Activated gamma-delta T cell (primary cell): ENCODE measurements around the gene LRRC32.

Source experiments
- DNase-seq: peaks from one replicate; lab custom pipeline; 2025; lab: John Stamatoyannopoulos, UW
- total RNA-seq, 2 donors: gene quantifications; one replicate each; lab custom pipeline; 2026; lab: John Stamatoyannopoulos, UW

The LRRC32 gene, protein sequence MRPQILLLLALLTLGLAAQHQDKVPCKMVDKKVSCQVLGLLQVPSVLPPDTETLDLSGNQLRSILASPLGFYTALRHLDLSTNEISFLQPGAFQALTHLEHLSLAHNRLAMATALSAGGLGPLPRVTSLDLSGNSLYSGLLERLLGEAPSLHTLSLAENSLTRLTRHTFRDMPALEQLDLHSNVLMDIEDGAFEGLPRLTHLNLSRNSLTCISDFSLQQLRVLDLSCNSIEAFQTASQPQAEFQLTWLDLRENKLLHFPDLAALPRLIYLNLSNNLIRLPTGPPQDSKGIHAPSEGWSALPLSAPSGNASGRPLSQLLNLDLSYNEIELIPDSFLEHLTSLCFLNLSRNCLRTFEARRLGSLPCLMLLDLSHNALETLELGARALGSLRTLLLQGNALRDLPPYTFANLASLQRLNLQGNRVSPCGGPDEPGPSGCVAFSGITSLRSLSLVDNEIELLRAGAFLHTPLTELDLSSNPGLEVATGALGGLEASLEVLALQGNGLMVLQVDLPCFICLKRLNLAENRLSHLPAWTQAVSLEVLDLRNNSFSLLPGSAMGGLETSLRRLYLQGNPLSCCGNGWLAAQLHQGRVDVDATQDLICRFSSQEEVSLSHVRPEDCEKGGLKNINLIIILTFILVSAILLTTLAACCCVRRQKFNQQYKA
- 0.17 to 0.20 reads per million in 2 donors for total RNA-seq

GRCh38 chr11:76670485-76671236, at the start of gene LRRC32:
TSS of gene LRRC32 (minus strand) at chr11:76670747. CDS start at chr11:76665954, 4,793 bp downstream.
- DNase-seq, result peak; percentile 27

DNA sequence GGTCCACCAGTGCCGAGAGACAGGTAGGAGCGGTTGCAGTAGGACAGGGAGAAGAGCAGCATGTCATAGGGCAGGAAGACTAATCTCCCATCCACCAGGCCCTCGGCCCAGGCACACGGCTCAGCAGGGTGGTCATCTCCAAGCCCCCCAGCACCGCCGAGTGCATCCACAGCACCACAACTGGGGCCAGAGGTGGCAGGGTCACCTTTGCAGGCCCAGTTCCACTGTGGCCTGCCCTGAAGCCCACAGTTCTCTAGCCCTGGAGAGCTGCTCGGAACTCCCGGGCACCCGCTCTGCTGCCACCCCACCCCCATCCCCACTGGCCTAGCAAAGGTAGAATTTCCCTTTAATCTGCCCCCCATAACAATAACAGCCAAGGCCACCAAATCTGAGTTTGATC, 49.1 kb upstream of the LRRC32 start:
- DNase-seq, result no peak

- DNase-seq, result no peak
Measured at GRCh38 chr11:76719281-76719680, 48.7 kb upstream of the LRRC32 start.

- DNase-seq, result no peak
Measured at GRCh38 chr11:76717816-76718215, 47.3 kb upstream of the LRRC32 start.

- no peak for DNase-seq
Measured at GRCh38 chr11:76717369-76717768, 46.8 kb upstream of the LRRC32 start.

- DNase-seq, result no peak
Measured at GRCh38 chr11:76716268-76716667, 45.7 kb upstream of the LRRC32 start.

DNA sequence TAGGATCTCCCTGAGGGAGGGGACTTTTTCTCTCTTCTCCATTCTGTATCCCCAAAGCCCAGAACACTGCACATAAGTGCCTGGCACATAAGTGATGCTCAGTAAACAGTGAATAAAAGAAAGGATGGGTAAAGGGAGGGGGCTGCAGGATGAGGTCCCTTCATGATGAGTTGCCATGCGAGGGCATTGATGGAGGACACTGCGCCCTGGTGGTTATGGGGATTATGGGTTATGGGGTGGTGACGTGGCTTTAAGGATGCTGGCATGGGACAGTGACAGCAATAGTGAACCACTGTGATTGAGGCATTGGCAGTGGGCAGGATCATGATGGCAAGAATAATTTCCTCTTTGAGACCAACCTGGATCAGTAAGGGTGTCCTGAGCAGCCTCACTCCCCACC, 43.9 kb upstream of the LRRC32 start:
- DNase-seq, result no peak

GRCh38 chr11:76713499-76713898, 43.0 kb upstream of the LRRC32 start:
- DNase-seq, result no peak

DNA sequence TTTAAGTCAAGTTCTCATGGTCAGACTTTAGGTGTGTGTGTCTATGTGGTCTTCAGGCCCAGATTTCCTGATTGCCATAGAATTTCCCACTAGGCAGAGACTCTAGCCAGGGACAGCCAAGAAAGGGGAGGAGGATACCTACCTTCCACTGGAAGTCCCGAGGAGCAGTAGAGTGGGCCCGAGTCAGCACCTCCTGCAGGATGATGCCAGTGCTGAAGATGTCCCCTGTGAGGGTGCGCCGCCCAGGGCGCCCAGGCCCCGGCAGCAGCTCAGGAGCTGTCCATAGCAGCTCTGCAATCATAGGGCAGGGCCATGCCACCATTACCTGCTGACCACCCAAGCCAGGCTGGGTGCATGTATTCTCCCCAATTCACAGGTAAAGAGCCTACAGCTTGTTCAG, 41.6 kb upstream of the LRRC32 start:
- no peak for DNase-seq

DNA sequence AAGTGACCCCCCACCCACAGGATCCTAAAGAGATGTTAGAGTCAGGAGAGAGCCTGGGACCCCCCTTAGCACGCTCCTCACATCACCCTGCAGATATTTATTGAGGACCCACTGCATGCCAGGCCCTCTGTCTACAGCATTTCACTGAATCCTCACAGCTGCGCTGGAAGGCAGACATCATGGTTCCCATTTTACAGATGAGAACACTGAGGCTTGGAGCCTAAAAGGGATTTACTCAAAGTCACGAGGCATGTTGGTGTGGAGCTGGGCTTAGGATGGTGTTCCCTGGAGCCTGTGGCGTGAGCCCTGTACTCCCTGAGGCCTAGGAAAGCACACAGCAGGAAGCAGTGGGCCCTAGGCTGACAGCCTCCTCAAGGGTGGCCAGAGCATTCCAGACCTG, 39.2 kb upstream of the LRRC32 start:
- DNase-seq, result no peak

DNA sequence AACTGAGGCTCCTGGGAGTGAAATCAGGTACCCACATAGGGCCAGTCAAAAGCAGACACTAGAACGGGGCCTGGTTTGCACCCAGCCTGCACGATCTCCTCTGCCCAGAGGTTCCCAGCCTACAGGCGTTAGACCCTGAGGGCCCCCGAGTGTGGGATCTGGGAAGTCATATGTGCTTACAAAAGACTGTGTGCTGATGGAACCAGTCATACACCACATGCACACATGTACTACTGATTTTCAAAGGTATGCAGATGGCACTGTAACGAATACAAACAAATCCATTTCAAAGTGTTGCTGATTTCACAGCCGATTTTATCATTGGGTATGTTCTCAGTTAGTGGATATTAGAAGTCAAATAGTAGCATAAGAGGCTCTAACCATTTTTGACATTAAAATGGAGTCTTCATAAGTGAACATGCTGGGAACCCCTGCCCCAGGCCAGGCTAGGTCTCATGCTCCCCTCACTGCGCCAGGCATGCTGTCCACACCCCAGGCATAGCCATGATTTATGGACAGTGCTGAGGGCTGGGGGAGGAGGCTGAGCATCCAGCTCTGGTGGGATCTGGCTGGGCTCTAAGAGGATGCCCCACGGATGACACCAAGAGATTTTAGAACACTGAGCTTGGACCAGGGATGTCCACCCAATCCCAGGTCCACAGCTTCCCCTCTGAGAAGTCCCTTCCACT, 38.6 kb upstream of the LRRC32 start:
- DNase-seq, result no peak

DNA sequence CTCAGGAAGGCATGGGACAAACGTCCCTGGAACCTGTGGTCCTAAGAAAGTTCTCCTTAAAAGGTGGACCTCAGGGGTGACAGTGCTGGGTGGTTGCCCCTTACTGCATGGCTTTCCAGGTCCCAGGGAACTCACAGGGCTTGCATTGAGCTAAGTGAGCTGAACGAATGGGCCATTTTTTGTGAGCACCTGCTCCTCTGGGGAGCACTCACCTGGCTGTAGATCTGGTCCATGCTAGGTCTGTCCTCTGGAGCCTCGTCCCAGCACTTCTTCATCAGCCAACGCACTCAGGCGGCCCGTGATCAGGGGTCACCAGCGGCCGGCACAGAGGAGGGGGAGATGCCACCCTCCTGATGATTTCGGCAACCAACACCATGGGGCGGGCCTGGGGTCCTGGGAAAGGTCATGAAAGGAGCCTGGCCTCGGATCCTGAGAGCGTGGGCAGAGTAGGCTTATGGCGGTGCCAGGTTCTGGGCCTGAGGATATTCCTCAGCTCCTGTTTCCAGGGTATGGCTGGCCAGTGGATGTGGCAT, 36.8 kb upstream of the LRRC32 start:
- no peak for DNase-seq

- no peak for DNase-seq
Measured at GRCh38 chr11:76706667-76707066, 36.1 kb upstream of the LRRC32 start.

GRCh38 chr11:76705826-76706225, 35.3 kb upstream of the LRRC32 start:
- no peak for DNase-seq

DNA sequence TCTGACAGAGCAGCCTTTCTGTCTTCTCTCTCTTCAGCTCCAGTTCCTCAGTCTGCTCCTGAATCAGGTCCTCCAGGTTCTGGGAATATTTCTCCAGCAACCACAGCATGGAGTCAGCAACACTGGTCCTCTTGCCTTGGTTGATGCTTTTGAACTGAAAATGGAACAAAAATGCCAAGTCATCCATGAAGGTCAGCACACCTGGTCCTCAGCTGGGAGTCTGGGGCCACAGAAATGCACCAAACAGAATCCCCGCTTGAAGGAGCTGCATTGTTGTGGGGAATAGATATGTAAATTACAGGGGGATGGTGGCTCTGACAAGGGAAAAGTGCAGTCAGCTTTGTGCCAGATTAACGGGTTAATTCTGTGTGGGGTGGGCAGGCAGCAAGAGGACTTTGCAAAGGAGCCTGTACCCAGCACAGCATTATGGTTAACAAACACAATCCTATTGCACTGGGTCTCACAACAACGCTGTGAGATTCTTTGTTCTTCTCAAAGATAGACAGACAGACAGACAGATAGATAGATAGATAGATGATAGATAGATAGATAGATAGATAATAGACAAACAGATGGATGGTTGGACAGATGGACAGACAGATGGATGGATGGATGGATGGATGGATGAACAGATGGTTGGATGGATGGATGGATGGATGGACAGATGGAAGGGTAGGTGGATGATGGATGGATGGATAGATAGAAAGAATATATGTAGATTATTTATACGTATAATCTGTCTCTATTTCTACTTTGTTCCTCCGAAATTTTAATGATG, 33.8 kb upstream of the LRRC32 start:
- no peak for DNase-seq

- no peak for DNase-seq
Measured at GRCh38 chr11:76703707-76704106, 33.2 kb upstream of the LRRC32 start.

- no peak for DNase-seq
Measured at GRCh38 chr11:76702336-76703128, 32.0 kb upstream of the LRRC32 start.

GRCh38 chr11:76701294-76702040, 30.9 kb upstream of the LRRC32 start:
- no peak for DNase-seq
